ENCODE measurements around the gene PPIL6. TPM values are rescaled to one million over a fixed set of nuclear protein-coding genes. Genes with fewer than 3 reads are reported as not detected.

Gene PPIL6
- polyA plus RNA-seq (2012; ENCODE audit: insufficient read length, low read depth): 1.8 TPM

GRCh38 chr6:109440331-109441068 lies at the start of gene PPIL6, which contains the start of gene SMPD2:
Gene PPIL6, minus strand, starts transcription at chr6:109440628. Its CDS starts 38 bp downstream, at chr6:109440590.
Gene SMPD2, plus strand, starts transcription at chr6:109440724. Its CDS starts 398 bp downstream, at chr6:109441122.
- peak; percentile 27; the same call in 1 of the 2 replicates for TF ChIP-seq POLR2AphosphoS5 (IDR thresholded peaks at IDR 0.05; ENCODE audit: low read depth, low read length)
- TF ChIP-seq TAF1 (IDR thresholded peaks at IDR 0.05; ENCODE audit: borderline replicate concordance, insufficient read depth, low read length): no peak
- TF ChIP-seq SIN3A (IDR thresholded peaks at IDR 0.05; ENCODE audit: borderline replicate concordance, insufficient read depth, low read length): peak; percentile 38; the same call in 1 of the 2 replicates
- TF ChIP-seq FOXP2 (optimal IDR thresholded peaks at IDR 0.05; ENCODE audit: borderline replicate concordance, extremely low read depth, extremely low read length, insufficient read depth): no peak
- TF ChIP-seq, protein P1, sequence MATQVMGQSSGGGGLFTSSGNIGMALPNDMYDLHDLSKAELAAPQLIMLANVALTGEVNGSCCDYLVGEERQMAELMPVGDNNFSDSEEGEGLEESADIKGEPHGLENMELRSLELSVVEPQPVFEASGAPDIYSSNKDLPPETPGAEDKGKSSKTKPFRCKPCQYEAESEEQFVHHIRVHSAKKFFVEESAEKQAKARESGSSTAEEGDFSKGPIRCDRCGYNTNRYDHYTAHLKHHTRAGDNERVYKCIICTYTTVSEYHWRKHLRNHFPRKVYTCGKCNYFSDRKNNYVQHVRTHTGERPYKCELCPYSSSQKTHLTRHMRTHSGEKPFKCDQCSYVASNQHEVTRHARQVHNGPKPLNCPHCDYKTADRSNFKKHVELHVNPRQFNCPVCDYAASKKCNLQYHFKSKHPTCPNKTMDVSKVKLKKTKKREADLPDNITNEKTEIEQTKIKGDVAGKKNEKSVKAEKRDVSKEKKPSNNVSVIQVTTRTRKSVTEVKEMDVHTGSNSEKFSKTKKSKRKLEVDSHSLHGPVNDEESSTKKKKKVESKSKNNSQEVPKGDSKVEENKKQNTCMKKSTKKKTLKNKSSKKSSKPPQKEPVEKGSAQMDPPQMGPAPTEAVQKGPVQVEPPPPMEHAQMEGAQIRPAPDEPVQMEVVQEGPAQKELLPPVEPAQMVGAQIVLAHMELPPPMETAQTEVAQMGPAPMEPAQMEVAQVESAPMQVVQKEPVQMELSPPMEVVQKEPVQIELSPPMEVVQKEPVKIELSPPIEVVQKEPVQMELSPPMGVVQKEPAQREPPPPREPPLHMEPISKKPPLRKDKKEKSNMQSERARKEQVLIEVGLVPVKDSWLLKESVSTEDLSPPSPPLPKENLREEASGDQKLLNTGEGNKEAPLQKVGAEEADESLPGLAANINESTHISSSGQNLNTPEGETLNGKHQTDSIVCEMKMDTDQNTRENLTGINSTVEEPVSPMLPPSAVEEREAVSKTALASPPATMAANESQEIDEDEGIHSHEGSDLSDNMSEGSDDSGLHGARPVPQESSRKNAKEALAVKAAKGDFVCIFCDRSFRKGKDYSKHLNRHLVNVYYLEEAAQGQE (IDR thresholded peaks at IDR 0.05; ENCODE audit: insufficient read depth in 1 of 2, low read depth in 2 of 2, low read length in 2 of 2): no peak

DNA sequence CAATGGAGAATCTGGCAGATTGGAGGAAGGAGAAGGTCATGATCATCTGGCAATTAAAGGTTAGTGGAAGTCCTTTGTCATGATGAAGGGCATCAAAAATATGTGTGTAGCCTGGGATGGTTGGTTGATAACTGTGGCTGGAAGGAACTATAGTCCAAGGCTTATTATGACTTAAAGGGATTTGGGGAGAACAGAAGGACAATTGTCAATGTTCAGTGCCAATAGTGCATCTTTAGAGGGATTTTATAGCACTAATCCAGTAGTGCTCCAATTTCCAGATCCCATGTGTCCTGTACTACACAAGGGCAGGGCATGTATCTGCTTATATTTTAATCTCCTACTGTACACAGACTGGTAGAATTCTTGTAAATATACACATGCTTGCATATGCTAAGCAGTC lies 47.6 kb upstream of the PPIL6 start:
- TF ChIP-seq, protein P1 (IDR thresholded peaks at IDR 0.05; ENCODE audit: insufficient read depth in 1 of 2, low read depth in 2 of 2, low read length in 2 of 2): no peak

DNA sequence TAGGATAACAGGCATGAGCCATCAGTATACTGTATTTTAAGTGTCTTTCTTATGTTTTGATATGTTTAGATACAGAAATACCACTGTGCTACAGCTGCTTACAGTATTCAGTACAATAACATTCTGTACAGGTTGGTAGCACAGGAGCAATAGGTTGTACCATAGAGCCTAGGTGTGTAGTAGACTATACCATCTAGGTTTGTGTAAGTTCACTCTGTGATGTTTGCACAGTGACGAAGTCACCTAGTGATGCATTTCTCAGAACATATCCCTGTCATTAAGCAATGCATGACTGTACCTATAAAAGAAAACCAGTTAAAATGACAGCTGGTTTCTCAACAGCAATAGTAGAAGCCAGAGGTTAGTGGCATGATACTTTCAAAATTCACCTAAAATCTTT lies 45.6 kb upstream of the PPIL6 start:
- no peak for TF ChIP-seq POLR2AphosphoS5 (IDR thresholded peaks at IDR 0.05; ENCODE audit: low read depth, low read length)
- TF ChIP-seq, protein P1 (IDR thresholded peaks at IDR 0.05; ENCODE audit: insufficient read depth in 1 of 2, low read depth in 2 of 2, low read length in 2 of 2): no peak
- no peak for TF ChIP-seq SIN3A (IDR thresholded peaks at IDR 0.05; ENCODE audit: borderline replicate concordance, insufficient read depth, low read length)
- no peak for TF ChIP-seq FOXP2 (optimal IDR thresholded peaks at IDR 0.05; ENCODE audit: borderline replicate concordance, extremely low read depth, extremely low read length, insufficient read depth)
- no peak for TF ChIP-seq TAF1 (IDR thresholded peaks at IDR 0.05; ENCODE audit: borderline replicate concordance, insufficient read depth, low read length)

- TF ChIP-seq POLR2AphosphoS5 (IDR thresholded peaks at IDR 0.05; ENCODE audit: low read depth, low read length): no peak
- TF ChIP-seq, protein P1 (IDR thresholded peaks at IDR 0.05; ENCODE audit: insufficient read depth in 1 of 2, low read depth in 2 of 2, low read length in 2 of 2): no peak
Measured at GRCh38 chr6:109485266-109485935, 45.0 kb upstream of the PPIL6 start.
